ENCODE data around the gene SRRD.

The SRRD gene

DNA sequence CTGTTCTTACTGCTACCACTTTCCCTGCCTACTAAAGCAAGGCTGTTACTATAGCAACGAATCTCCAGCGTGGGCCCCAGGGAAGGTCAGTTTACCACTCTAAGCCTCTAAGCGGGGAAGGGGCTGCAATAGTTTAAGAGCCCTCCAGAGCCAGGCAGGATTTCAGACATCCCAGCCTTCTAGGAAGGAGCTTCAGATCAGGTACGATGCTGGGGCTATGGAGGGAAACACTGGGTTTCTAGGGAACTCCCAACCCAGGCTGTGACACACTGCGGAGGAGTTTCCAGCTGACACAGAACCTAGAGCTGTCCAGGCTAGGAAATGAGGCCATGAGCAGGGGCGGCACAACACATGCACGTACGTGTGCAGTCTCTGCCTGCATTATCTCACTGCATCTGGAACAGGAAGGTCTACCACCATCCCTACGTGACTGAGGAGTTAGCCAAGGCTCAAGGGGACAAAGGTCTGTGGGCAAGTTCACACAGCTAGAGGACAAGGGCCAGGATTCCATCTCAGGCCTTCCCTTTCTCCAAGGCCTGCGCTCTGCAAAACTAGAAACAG lies 20.5 kb upstream of the SRRD start:
- peaks cover 6% of the 10 kb centered on the region for H3K79me1 ChIP-seq (ENCODE audit: low read length)
- peaks cover 31 to 47% of the 10 kb centered on the region in 2 experiments for H3K36me3 ChIP-seq (ENCODE audit: control insufficient read depth in 1 of 2, insufficient read depth in 2 of 2, low read length in 2 of 2)
- H2BK5ac ChIP-seq (ENCODE audit: low read depth, low read length, poor library complexity) = no peak overlapping the region
- H2BK12ac ChIP-seq (ENCODE audit: low read length) = no peak overlapping the region
- H3K4me1 ChIP-seq (ENCODE audit: control insufficient read depth in 1 of 2, insufficient read depth in 2 of 2, low read length in 2 of 2) = peaks cover 17 to 19% of the 10 kb centered on the region in 2 experiments
- no peak overlapping the region for H3K18ac ChIP-seq (ENCODE audit: low read length)
- no peaks in the 10 kb centered on the region for H3K79me2 ChIP-seq (ENCODE audit: control insufficient read depth, insufficient read depth, low read length, poor library complexity)
- no peaks in the 10 kb centered on the region for H3K27me3 ChIP-seq (ENCODE audit: insufficient read depth, low read length)
- H4K91ac ChIP-seq (ENCODE audit: low read depth, low read length) = peak overlapping the region; percentile 52
- H4K12ac ChIP-seq (ENCODE audit: low read depth, low read length) = no peak overlapping the region
- no peak overlapping the region for H3K4me2 ChIP-seq (ENCODE audit: low read length)
- no peak overlapping the region for H3K27ac ChIP-seq (ENCODE audit: low read depth, low read length)
- peak; percentile 96 for DNase-seq
- no peak overlapping the region for H3K4me3 ChIP-seq (ENCODE audit: low read depth, low read length)
- H2AFZ ChIP-seq (ENCODE audit: insufficient read depth, low read length, poor library complexity) = no peak overlapping the region
- H3K9ac ChIP-seq (ENCODE audit: low read length) = no peak overlapping the region
- H3K14ac ChIP-seq (ENCODE audit: low read length) = no peak overlapping the region
- no CpG with 5 or more reads among the region's 10 CpGs for WGBS (ENCODE audit: extremely low coverage, insufficient coverage, insufficient read length)
- no peaks in the 10 kb centered on the region for H3K9me3 ChIP-seq (ENCODE audit: insufficient read depth, low read depth, low read length)
- no peak overlapping the region for H2AK5ac ChIP-seq (ENCODE audit: low read length)
- H4K8ac ChIP-seq (ENCODE audit: low read depth, low read length) = no peak overlapping the region
- no peak overlapping the region for H3K4ac ChIP-seq (ENCODE audit: low read depth, low read length)
- H2BK120ac ChIP-seq (ENCODE audit: insufficient read depth, low read length, poor library complexity) = no peak overlapping the region
- no peak overlapping the region for H3K23ac ChIP-seq (ENCODE audit: low read length)

DNA sequence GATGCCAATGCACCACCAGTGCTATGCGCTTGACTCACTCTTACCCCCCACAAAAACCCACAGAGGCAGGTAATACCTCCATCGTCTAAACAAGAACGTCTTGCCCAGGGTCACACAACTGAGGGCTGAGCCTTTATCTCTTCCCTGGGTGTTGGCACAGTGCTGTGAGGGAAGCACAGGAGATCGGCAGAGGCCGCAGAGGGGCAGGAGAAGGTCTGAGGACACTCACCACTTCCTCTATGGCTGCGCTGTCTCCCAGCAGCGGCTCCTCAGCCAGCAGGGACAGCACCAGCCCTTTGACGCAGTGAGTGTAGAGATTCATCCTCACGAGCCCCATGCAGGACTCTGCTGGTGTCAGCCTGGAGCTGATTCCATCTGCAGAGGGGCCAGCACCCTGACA lies 20.0 kb upstream of the SRRD start:
- peak overlapping the region; percentile 9 for H4K8ac ChIP-seq (ENCODE audit: low read depth, low read length)
- DNase-seq = peak; percentile 48 to 56
- H3K27me3 ChIP-seq (ENCODE audit: insufficient read depth, low read length) = no peaks in the 10 kb centered on the region
- H3K79me2 ChIP-seq (ENCODE audit: control insufficient read depth, insufficient read depth, low read length, poor library complexity) = no peaks in the 10 kb centered on the region
- H2BK12ac ChIP-seq (ENCODE audit: low read length) = peak overlapping the region; percentile 9
- peaks cover 17 to 19% of the 10 kb centered on the region in 2 experiments for H3K4me1 ChIP-seq (ENCODE audit: control insufficient read depth in 1 of 2, insufficient read depth in 2 of 2, low read length in 2 of 2)
- peak overlapping the region; percentile 23 for H2BK120ac ChIP-seq (ENCODE audit: insufficient read depth, low read length, poor library complexity)
- H3K4me2 ChIP-seq (ENCODE audit: low read length) = no peak overlapping the region
- no peak overlapping the region for H3K4ac ChIP-seq (ENCODE audit: low read depth, low read length)
- peaks cover 6% of the 10 kb centered on the region for H3K79me1 ChIP-seq (ENCODE audit: low read length)
- peak overlapping the region; percentile 15 for H3K18ac ChIP-seq (ENCODE audit: low read length)
- H3K27ac ChIP-seq (ENCODE audit: low read depth, low read length) = no peak overlapping the region
- H4K12ac ChIP-seq (ENCODE audit: low read depth, low read length) = no peak overlapping the region
- no peak overlapping the region for H3K9ac ChIP-seq (ENCODE audit: low read length)
- H2AFZ ChIP-seq (ENCODE audit: insufficient read depth, low read length, poor library complexity) = no peak overlapping the region
- no peak overlapping the region for H3K4me3 ChIP-seq (ENCODE audit: low read depth, low read length)
- H3K23ac ChIP-seq (ENCODE audit: low read length) = no peak overlapping the region
- peaks cover 30 to 47% of the 10 kb centered on the region in 2 experiments for H3K36me3 ChIP-seq (ENCODE audit: control insufficient read depth in 1 of 2, insufficient read depth in 2 of 2, low read length in 2 of 2)
- H3K9me3 ChIP-seq (ENCODE audit: insufficient read depth, low read depth, low read length) = no peaks in the 10 kb centered on the region
- WGBS (ENCODE audit: extremely low coverage, insufficient coverage, insufficient read length) = no CpG with 5 or more reads among the region's 9 CpGs
- H2AK5ac ChIP-seq (ENCODE audit: low read length) = peak overlapping the region; percentile 2
- peak overlapping the region; percentile 19 for H3K14ac ChIP-seq (ENCODE audit: low read length)
- peak overlapping the region; percentile 52 for H4K91ac ChIP-seq (ENCODE audit: low read depth, low read length)
- H2BK5ac ChIP-seq (ENCODE audit: low read depth, low read length, poor library complexity) = peak overlapping the region; percentile 7

DNA sequence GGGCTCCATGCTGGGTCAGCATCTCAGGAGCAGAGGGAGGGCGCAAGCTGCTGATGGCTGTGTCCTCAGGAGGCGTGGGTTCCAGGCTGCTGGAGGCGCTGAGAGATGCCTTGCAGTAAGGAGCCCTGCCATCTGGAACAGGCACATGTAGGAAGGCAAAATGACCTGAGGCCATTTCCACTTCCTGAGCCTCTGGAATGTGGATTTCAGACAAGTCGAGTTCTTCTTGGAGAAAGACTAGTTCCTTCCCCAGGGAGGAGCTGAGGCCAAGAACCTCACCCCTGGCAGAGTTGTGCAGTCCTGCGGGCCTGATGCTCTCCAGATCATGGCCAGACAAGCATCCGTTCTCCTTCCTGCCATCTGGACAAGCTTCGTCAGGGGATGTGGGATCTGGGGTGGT lies 19.4 kb upstream of the SRRD start:
- H3K4me2 ChIP-seq (ENCODE audit: low read length) = no peak overlapping the region
- H3K4ac ChIP-seq (ENCODE audit: low read depth, low read length) = no peak overlapping the region
- no peak overlapping the region for H3K4me3 ChIP-seq (ENCODE audit: low read depth, low read length)
- H2BK12ac ChIP-seq (ENCODE audit: low read length) = no peak overlapping the region
- H2AFZ ChIP-seq (ENCODE audit: insufficient read depth, low read length, poor library complexity) = no peak overlapping the region
- peaks cover 30 to 52% of the 10 kb centered on the region in 2 experiments for H3K36me3 ChIP-seq (ENCODE audit: control insufficient read depth in 1 of 2, insufficient read depth in 2 of 2, low read length in 2 of 2)
- H3K27ac ChIP-seq (ENCODE audit: low read depth, low read length) = peak overlapping the region; percentile 3
- no peaks in the 10 kb centered on the region for H3K79me2 ChIP-seq (ENCODE audit: control insufficient read depth, insufficient read depth, low read length, poor library complexity)
- peak overlapping the region; percentile 2 for H2AK5ac ChIP-seq (ENCODE audit: low read length)
- no peak overlapping the region for H4K12ac ChIP-seq (ENCODE audit: low read depth, low read length)
- H3K4me1 ChIP-seq (ENCODE audit: control insufficient read depth in 1 of 2, insufficient read depth in 2 of 2, low read length in 2 of 2) = peaks cover 17 to 19% of the 10 kb centered on the region in 2 experiments
- no peak overlapping the region for H3K23ac ChIP-seq (ENCODE audit: low read length)
- peak; percentile 91 to 97 for DNase-seq
- H3K14ac ChIP-seq (ENCODE audit: low read length) = peak overlapping the region; percentile 19
- no peak overlapping the region for H3K9ac ChIP-seq (ENCODE audit: low read length)
- no CpG with 5 or more reads among the region's 7 CpGs for WGBS (ENCODE audit: extremely low coverage, insufficient coverage, insufficient read length)
- peak overlapping the region; percentile 40 for H3K18ac ChIP-seq (ENCODE audit: low read length)
- no peaks in the 10 kb centered on the region for H3K27me3 ChIP-seq (ENCODE audit: insufficient read depth, low read length)
- H3K9me3 ChIP-seq (ENCODE audit: insufficient read depth, low read depth, low read length) = no peaks in the 10 kb centered on the region
- peak overlapping the region; percentile 9 for H4K8ac ChIP-seq (ENCODE audit: low read depth, low read length)
- H2BK5ac ChIP-seq (ENCODE audit: low read depth, low read length, poor library complexity) = no peak overlapping the region
- peak overlapping the region; percentile 52 for H4K91ac ChIP-seq (ENCODE audit: low read depth, low read length)
- peaks cover 6% of the 10 kb centered on the region for H3K79me1 ChIP-seq (ENCODE audit: low read length)
- peak overlapping the region; percentile 23 for H2BK120ac ChIP-seq (ENCODE audit: insufficient read depth, low read length, poor library complexity)

DNA sequence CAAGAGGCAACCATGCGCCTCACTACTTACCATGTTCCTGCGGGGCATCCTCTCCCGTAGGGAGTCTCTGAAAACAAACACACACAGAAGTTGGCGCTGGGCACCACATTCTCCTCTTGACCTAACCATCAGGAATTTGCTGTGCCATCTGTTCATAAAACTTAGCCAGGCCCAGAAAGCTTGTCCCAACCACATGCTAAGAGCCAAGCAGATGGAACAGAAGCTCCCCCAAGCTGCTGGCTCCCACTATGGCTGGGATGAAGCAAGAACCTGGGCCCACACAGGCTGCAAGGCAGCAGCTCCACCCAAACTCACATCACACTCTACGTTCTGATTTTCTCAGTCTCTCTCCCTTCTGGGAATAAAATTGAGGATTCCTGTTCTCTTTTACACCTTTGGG lies 17.5 kb upstream of the SRRD start:
- H3K4me2 ChIP-seq (ENCODE audit: low read length) = no peak overlapping the region
- H3K27me3 ChIP-seq (ENCODE audit: insufficient read depth, low read length) = no peaks in the 10 kb centered on the region
- WGBS (ENCODE audit: extremely low coverage, insufficient coverage, insufficient read length) = no CpG with 5 or more reads among the region's 5 CpGs
- no peaks in the 10 kb centered on the region for H3K79me2 ChIP-seq (ENCODE audit: control insufficient read depth, insufficient read depth, low read length, poor library complexity)
- H2BK5ac ChIP-seq (ENCODE audit: low read depth, low read length, poor library complexity) = no peak overlapping the region
- no peak overlapping the region for H2AK5ac ChIP-seq (ENCODE audit: low read length)
- no peak for DNase-seq
- H3K9ac ChIP-seq (ENCODE audit: low read length) = no peak overlapping the region
- no peak overlapping the region for H3K27ac ChIP-seq (ENCODE audit: low read depth, low read length)
- H2BK120ac ChIP-seq (ENCODE audit: insufficient read depth, low read length, poor library complexity) = no peak overlapping the region
- no peaks in the 10 kb centered on the region for H3K9me3 ChIP-seq (ENCODE audit: insufficient read depth, low read depth, low read length)
- no peak overlapping the region for H3K4ac ChIP-seq (ENCODE audit: low read depth, low read length)
- H3K14ac ChIP-seq (ENCODE audit: low read length) = no peak overlapping the region
- H2BK12ac ChIP-seq (ENCODE audit: low read length) = no peak overlapping the region
- H4K8ac ChIP-seq (ENCODE audit: low read depth, low read length) = no peak overlapping the region
- H3K4me1 ChIP-seq (ENCODE audit: control insufficient read depth in 1 of 2, insufficient read depth in 2 of 2, low read length in 2 of 2) = peaks cover 29 to 33% of the 10 kb centered on the region in 2 experiments
- H3K79me1 ChIP-seq (ENCODE audit: low read length) = peaks cover 17% of the 10 kb centered on the region
- H3K4me3 ChIP-seq (ENCODE audit: low read depth, low read length) = no peak overlapping the region
- H3K18ac ChIP-seq (ENCODE audit: low read length) = no peak overlapping the region
- no peak overlapping the region for H4K12ac ChIP-seq (ENCODE audit: low read depth, low read length)
- H4K91ac ChIP-seq (ENCODE audit: low read depth, low read length) = no peak overlapping the region
- no peak overlapping the region for H2AFZ ChIP-seq (ENCODE audit: insufficient read depth, low read length, poor library complexity)
- peaks cover 41 to 63% of the 10 kb centered on the region in 2 experiments for H3K36me3 ChIP-seq (ENCODE audit: control insufficient read depth in 1 of 2, insufficient read depth in 2 of 2, low read length in 2 of 2)
- H3K23ac ChIP-seq (ENCODE audit: low read length) = no peak overlapping the region

Measured in trophoblast cell (in vitro differentiated cells and primary cell).